CD4-positive, alpha-beta T cell treated with Interleukin-2 at 100 ng/mL for 4 hours (primary cell): ENCODE results near the gene CCDC159.
"Not testable (repeated sequence)": the region's sequence is repeated elsewhere in the genome, so short reads cannot be mapped to it uniquely, and the experiment has no call there.

Experiments
- DNase-seq: peaks from one replicate; pipeline ENCODE4 v3.0.0-alpha.2; 2020; ENCODE audit warnings: low spot score

The CCDC159 gene

DNA sequence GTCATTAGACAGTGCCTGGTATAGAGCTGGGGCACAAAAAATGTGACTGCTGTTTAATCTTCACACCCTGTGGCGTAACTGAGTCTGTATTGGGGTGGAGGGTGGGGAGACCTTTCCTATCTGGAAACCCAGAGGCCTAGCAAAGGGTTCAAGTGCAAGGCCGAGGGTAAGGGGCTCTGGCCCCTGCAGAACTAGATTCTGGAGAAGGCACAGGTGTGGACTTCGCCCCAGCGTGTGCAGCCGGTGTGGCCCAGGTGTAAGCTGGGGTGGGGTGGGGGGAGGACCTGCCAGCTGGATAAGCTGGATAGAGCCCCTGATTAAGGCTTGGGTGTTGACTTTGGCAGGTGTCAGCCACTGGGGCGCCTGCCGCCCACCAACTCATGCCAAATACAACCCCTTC is 8.2 kb upstream of the CCDC159 start:
- no peak for DNase-seq

DNA sequence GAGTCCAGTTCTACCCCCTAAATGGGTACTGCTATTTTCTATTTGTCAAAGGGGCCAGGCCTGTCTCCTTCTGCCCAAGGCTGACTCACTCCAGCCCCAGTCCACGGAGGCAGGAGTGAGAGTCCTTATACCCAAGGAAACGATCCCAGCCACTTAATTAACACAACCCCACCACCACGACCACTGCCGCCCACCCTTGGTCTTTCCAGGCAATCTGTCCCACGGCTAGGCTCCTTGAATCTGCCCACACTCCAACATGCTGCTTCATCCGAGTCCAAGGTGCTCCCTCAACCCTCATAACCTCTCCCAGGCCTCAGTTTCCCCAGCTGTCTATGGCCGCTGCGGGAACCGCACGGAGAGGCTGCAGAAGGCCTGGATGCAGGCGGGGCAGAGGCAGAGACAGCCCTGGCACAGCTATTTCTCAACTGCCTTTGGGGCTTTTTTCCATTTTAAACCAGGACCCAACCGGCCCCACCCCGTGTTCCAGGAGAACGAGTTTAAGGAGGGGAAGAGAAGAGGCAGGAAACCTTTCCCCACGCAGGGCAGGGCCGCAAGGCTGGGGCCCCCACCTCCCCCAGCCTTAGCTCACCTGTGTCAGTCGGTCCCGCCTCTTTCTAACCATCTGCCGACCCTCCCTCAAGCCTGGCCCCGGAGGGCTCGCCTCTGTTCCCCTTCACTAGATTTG is 7.6 kb upstream of the CCDC159 start:
- DNase-seq, result no peak

DNA sequence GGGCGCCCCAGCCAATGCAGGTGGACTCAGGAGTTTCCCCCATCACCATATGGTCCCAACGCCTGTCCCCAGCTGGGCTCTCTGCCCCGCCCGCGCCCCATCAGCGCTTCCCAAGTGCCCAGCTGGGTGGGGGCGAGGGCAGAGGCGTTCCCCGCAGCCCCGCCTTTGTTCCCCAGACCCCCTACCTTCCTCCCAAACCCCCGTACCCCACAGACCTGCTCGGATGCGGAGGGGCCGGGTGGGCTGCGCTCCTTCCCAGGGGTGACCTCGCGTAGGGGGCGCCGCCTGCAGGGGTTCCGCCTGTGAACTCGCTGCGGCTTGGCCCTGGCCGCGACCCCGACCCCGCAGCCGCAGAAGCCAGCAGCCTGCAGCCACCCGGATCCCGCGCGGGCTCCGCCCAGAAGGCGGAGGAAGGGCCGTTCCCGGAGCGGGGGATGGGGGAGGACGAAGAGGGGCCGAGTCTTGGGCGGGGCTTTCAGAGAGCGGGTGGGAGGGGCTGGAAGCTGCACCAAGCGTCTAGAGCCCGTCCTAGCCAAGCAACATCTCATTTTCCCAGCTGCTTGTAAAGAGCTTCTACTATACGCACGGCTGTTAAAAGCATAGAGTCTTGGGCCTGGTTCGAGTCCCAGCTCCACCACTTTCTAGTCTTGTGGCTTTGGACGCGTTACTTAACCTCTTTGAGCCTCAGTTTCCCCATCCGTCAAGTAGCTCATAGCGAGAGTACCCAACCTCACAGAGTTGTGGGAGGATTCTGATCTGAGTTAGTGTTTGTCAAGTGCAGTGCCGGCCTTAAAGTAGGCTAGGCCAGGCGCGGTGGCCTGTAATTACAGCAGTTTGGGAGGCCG is 6.8 kb upstream of the CCDC159 start, which contains the start of gene RAB3D:
Gene RAB3D (minus strand): TSS at position 404 of the 845 bp plus-strand sequence. CDS start 2,258 bp downstream, outside the sequence.
- DNase-seq, result peak; percentile 77

DNA sequence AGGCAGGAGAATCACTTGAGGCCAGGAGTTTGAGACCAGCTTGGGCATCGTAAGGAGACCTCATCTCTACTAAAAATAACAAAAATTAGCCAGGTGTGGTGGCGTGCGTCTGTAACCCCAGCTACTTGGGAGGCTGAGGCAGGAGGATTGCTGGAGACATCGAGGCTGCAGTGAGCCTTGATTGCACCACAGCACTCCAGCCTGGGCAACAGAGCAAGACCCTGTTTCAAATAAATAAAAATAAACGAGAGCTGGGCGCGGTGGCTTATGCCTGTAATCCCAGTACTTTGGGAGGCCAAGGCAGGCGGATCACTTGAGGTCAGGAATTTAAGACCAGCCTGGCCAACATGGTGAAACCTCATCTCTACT is 6.2 kb upstream of the CCDC159 start:
- not testable (repeated sequence) for DNase-seq

DNA sequence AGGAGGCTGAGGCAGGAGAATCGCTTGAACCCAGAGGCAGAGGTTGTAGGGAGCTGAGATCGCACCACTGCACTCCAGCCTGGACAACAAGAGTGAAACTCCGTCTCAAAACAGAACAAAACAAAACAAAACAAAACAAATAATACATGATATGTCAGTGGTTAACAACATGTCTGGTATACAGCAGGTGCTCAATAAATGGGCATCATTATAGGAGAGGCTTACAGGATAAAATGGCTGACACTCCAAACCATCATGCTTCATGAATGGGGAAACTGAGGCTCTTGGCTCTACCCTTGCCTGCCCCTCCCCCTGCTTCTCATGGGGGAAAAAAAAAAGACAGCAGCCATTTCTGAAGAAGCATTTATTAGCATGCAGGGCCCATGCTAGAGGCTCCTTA is 3.9 kb upstream of the CCDC159 start:
- no peak for DNase-seq

DNA sequence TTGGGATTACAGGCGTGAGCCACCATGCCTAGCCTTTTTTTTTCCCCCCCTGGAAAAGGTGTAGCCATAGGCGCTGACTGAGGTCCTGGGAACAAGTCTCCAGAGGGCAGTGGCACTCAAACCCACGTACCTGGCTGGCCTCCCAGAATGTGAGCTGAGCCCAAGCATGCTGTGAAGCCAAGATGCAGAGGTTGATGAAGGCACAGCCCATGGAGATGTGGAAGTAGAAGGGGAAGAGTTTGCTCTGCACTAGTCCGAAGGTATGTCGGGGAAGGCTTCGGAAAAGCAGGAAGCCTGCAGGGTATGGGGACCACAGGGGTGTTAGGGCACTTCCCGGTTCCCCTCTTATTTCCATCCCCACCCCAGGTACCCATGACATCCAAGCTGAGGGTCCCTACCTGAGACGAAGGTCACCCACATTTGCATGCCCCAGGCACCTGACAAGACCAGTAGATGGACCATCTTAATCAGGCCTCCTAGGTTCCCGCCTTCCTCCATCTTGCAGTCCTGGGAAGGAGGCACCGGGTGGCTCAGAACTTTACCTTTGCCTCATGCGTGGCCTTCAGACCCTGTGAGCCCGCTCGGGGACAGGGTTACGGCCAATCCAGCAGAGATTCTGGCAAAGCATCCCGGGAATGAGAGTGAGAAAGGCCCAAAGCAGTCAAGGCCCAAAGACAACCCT is 1.1 kb upstream of the CCDC159 start:
- no peak for DNase-seq

DNA sequence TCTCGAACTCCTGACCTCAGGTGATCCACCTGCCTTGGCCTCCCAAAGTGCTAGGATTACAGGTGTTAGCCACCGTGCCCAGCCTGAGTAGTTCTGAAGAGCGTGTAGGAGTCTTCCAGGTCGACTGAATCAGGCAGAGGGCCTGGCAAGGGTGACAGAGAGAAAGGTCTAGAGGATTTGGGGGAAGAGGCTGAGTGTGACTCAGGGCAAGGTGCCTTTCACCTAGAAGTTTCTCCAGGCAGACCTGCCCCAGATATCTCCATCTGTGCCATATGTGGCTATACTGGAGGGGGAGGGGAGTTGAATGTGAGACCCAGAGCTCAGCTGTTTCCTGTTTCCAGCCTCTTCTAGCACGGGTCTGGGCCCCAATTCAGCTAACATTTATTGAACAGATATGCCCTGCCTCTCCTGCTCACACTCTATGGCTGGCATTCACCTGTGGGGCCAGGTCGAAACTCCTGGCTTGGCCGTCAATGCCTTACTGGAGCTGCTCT is 1.3 kb downstream of the CCDC159 start:
- no peak for DNase-seq

DNA sequence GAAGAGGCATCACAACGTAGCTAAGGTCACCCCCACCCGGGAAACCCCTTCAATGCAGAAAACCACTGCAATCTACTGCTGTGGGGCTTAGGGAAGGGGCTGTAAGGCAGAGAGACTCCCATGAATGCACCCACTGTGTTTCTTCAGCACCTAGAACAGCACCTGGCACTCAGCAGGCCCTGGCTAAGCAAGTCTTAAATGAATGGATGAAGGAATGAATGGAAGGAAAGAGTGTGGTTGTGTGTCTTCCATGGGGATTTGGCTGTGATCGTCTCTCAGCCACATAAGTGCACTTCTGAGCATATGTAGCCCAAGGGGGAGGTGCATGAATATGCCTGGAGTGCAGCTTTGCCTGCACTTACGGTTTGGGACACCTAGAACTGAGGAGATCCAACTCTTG is 2.9 kb downstream of the CCDC159 start:
- DNase-seq, result no peak

DNA sequence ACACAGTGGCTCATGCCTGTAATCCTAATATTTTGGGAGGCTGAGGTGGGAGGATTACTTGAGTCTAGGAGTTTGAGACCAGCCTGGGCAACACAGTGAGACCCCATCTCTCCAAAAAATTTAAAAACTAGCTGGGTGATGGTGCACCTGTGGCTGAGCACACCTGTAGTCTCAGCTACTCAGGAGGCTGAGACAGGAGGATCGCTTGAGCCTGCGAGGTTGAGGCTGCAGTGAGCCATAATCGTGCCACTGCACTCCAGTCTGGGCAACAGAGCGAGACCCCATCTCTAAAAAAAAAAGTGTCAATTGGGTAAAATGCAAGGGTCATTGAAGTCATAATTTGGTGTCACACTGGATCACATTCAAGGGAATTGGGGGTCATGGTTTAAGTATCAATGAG is 7.8 kb downstream of the CCDC159 start:
- DNase-seq, result not testable (repeated sequence)

DNA sequence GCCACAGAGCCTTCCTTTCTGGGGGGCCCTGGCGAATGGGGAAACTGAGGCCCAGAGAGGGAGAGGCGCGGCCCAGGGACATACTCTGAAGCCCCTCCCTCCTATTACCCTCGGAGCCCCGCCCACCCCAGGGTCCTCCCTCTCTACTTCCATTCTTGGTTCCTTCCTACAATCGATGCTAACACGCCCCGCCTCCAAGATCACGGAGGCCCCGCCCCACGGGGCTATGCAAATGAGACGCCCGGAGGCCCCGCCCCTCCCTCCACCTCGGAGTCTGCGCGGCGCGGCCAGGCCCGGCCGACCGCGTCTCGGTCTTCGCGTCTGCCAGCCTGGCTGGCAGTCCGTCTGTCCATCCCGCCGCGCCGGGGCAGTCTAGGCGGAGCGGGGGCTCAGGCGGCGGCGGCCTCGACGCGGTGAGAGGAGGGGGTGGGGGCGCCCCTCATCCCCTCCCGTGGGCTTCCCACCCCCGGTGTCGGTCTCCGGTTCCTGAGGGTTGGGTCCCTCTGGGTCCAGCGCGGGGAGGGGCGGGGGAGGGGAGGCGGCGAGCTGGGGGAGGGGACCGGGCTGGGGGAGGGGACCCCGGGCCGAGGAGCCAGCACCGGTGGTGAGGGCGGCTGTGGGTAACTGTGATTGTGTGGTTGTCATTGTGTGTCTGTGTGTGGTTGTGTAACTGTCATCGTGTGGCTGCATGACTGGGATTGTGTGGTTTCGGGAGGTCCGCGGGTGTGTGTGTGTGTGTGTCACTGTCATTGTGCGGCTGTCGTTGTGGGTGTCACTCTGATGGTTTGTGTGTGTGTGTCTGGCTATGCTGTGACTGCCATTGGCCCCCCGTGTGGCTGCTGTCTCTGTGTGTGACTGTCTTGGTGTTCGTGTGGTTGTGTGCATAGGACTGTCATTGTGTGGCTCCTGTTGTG is 9.1 kb downstream of the CCDC159 start, which contains the start of gene PLPPR2:
Gene PLPPR2 (plus strand): TSS at position 273 of the 914 bp plus-strand sequence. CDS start 2,242 bp downstream, outside the sequence.
- DNase-seq, result peak; percentile 82

DNA sequence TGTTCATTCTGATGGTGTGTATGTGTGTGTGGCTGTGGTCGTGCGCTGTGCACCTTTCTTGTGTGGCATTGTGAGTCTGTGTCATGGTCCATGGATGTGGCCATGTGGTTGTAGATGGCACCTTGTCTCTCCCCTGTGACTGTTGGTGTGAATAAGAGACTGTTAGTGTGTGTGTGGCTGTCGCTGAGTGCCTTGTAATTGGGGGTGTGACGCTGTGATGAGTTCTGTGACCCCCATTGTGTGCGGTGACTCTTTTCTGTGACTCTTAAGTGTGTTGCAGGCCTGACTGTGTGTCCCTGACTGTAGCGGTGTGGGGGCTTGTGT is 9.7 kb downstream of the CCDC159 start:
- DNase-seq, result no peak

DNA sequence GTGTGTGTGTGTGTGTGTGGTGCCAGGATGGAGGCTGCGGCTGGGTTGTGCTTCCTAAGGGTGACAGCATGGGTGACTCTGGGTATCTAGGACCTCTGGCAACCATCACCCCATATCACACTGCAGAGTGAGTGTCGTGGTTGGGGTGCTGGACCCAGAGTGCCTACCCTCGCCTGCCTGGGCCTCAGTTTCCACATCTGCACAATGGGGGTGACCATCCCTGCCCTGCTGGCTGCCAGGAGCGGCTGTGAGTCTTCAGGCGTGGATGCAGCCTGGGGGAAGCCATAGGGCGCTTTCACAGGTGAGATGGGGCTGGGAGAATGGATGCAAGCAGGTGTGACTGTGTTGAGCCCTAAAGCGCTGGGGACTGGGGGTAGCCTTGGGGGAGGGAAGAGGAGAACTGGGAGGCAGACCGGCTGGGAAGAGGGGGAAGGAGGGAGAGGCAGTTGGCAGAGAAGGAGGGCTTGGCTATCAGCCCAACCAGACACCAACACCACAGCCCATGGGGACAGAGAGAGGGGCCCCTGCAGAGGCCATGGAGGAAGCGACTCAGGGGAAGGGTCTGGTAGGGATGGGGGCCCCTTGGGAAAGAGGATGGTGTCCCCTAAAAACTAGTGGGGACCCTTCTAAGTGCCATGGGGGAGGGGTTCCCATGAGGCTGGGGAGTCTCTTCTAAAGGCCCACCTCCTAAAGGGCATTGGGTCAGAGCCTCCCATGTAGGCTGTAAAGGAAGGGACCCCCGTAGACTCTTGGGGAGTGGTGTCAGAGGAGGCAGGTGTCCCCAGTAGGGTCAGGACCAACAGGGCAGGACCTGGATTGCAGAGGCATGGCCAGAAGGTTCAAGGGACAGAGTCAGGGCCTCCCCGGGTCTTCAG is 10.6 kb downstream of the CCDC159 start:
- DNase-seq, result no peak

DNA sequence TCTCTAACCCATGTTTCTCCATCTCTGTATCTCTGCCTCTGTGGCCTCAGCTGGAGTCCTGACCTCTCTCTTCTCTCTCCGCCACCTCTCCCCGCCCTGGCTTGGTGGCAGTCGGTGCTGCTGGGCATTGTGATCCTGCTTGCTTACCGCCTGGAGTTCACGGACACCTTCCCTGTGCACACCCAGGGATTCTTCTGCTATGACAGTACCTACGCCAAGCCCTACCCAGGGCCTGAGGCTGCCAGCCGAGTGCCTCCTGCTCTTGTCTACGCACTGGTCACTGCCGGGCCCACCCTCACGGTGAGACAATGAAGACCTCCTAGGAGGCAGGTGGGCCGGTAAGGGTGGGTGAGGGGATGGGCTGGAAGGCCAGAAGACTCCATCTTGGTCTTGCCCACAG is 13.1 kb downstream of the CCDC159 start:
- DNase-seq, result no peak

DNA sequence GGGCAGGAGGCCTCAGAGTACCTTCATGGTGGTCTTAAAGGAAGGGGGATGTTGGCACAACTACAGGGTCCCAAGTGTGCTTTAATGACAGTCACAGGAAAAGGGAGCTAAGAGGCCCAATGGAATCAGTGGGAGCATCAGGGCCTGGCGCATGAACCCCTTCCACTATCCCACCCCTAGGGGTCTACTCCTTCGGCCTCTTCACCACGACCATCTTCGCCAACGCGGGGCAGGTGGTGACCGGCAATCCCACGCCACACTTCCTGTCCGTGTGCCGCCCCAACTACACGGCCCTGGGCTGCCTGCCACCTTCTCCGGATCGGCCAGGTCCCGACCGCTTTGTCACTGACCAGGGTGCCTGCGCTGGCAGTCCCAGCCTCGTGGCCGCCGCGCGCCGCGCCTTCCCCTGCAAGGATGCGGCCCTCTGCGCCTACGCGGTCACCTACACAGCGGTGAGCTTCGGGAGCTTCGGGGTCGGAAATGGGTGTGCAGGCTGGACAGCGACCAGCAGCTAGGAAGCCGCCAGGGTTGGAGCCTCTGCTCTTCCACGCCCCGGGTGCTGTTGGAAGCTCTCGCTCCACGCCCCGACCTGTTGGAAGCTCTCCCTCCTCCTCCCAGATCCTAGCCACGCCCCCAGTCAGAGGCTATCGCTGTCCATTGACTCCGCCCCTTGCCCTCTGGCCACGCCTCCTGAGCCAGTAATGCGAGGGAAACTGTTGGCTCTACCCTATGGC is 14.9 kb downstream of the CCDC159 start:
- DNase-seq, result no peak

DNA sequence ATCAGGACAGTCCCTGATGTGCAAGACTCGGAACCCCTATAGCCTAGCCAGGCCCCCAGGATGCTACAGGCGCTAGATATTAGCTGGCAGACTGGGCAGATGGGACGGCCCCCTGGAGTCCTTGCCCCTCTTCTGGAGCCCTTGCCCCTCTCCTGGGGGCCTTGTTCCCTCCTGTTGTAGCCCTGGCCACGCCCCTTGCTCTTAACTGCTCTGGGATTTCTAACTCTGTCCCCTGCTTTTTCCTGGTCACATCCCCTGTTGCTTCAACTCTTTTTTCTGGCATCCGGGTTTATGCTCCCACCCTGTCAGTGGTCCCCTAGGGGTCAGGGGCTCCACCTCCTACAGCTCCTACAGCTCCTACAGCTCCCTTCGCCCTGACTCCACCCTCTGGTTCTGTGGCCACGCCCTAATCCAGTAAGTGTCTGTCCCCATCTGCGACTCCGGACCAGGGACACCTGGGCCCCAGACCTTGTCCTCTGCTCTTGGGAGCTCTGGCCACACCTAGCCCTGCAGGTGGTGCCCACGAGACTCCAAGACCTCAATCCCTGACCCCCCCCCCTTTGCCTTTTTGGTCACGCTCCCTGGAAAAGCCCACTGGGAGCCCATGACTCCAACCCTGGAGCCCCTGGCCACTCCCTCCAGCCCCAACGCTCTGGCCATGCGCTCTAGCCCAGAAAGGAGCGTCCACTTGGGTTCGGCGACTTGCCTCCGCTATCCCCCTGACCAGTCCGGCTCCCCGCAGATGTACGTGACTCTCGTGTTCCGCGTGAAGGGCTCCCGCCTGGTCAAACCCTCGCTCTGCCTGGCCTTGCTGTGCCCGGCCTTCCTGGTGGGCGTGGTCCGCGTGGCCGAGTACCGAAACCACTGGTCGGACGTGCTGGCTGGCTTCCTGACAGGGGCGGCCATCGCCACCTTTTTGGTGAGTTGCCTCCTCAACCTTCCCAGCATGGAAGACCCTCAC is 15.7 kb downstream of the CCDC159 start:
- no peak for DNase-seq

DNA sequence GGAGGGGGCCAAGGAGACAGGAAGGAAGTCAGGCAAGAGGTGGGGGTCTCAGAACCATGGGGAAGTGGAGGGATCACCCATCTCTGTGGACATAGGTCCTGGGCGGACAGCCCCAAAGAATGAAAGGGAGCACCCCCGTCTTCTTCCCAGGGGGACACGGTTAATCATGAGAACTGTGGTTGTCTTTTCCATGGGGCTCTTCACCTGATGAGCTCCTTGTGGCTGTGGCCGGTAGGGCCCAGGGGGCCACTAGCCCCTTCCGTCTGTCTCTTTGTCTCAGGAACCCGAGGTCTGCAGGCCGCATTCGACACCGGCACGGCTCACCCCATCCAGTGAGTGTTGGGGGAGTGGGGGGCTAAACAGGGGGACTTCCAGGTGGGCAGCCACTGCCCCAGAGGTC is 17.6 kb downstream of the CCDC159 start:
- DNase-seq, result no peak

DNA sequence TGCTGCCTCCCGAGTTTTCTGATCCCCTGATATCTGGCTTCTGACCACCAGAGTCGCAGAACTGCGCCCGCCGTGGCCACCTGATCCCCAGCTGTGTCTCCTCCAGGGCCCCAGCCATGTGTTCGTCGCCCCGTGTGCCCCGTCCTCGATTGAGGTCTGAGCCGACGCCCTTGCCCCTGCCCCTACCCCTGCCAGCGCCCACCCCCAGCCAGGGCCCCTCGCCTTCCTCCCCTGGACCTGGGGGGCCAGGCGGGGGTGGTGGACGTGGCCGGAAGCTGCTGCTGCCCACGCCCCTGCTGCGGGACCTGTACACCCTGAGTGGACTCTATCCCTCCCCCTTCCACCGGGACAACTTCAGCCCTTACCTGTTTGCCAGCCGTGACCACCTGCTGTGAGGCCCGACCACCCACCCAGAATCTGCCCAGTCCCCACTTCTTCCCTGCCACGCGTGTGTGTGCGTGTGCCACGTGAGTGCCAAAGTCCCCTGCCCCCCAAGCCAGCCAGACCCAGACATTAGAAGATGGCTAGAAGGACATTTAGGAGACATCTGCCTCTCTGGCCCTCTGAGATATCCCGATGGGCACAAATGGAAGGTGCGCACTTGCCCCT is 18.1 kb downstream of the CCDC159 start:
- DNase-seq, result no peak

DNA sequence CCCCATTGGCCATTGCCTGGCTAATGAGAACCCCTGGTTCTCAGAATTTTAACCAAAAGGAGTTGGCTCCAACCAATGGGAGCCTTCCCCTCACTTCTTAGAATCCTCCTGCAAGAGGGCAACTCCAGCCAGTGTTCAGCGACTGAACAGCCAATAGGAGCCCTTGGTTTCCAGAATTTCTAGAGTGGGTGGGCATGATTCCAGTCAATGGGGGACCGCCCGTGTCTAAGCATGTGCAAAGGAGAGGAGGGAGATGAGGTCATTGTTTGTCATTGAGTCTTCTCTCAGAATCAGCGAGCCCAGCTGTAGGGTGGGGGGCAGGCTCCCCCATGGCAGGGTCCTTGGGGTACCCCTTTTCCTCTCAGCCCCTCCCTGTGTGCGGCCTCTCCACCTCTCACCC is 18.6 kb downstream of the CCDC159 start:
- DNase-seq, result no peak
